ENCODE measurements around the gene ZNF579. TPM values are rescaled to one million over a fixed set of nuclear protein-coding genes. Genes with fewer than 3 reads are reported as not detected.
A peak's percentile ranks its signal among the peaks of the same experiment; 100 is the strongest.

The ZNF579 gene
- total RNA-seq, 1 donor from 2014 or later: 15.7 TPM

DNA sequence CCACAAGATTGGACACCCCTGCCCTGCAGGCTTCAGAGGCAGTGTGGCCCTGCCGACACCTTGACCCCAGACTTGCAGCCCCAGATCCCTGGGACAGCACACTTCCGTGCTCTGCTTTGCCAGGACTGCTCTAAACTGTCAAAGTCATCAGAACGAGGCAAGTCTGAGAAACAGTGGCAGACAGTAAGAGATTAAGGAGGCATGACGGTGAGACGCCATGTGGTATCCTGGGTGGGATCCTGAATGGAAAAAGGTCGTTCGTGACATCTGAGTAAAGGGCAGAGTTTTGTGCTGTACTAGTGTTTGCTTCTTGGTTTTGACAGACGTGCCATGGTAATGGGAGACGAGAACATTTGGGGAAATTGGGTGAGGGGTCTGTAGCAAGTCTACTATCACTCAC is 13.8 kb downstream of the ZNF579 start:
- no peaks in the 10 kb centered on the region for H3K36me3 ChIP-seq
- no peaks in the 10 kb centered on the region for H3K4me1 ChIP-seq
- ATAC-seq (no peak), DNase-seq (no peak)
- no peaks in the 10 kb centered on the region for H3K27me3 ChIP-seq
- no peaks in the 10 kb centered on the region for H3K9me3 ChIP-seq
- intact Hi-C loops (cut with DNase I): no loop called here
- no peak overlapping the region for H3K4me3 ChIP-seq
- TF ChIP-seq CTCF (IDR thresholded peaks at IDR 0.05): no peak
- no peak overlapping the region for H3K27ac ChIP-seq

- H3K27ac ChIP-seq: no peak overlapping the region
- TF ChIP-seq CTCF (IDR thresholded peaks at IDR 0.05): no peak
- no peaks in the 10 kb centered on the region for H3K27me3 ChIP-seq
- H3K4me1 ChIP-seq: no peaks in the 10 kb centered on the region
- no peak overlapping the region for H3K4me3 ChIP-seq
- no peaks in the 10 kb centered on the region for H3K9me3 ChIP-seq
- no peak for DNase-seq
- intact Hi-C loops (cut with DNase I): no loop called here
- no peaks in the 10 kb centered on the region for H3K36me3 ChIP-seq
- peak; percentile 84 for ATAC-seq
Measured at GRCh38 chr19:55563261-55563690, 17.4 kb downstream of the ZNF579 start.

GRCh38 chr19:55559684-55560083 is 21.0 kb downstream of the ZNF579 start:
- H3K4me3 ChIP-seq: no peak overlapping the region
- no peaks in the 10 kb centered on the region for H3K27me3 ChIP-seq
- DNase-seq (no peak), ATAC-seq (no peak)
- TF ChIP-seq CTCF (IDR thresholded peaks at IDR 0.05): no peak
- intact Hi-C loops (cut with DNase I): no loop called here
- no peaks in the 10 kb centered on the region for H3K9me3 ChIP-seq
- no peaks in the 10 kb centered on the region for H3K36me3 ChIP-seq
- no peak overlapping the region for H3K27ac ChIP-seq
- no peaks in the 10 kb centered on the region for H3K4me1 ChIP-seq

DNA sequence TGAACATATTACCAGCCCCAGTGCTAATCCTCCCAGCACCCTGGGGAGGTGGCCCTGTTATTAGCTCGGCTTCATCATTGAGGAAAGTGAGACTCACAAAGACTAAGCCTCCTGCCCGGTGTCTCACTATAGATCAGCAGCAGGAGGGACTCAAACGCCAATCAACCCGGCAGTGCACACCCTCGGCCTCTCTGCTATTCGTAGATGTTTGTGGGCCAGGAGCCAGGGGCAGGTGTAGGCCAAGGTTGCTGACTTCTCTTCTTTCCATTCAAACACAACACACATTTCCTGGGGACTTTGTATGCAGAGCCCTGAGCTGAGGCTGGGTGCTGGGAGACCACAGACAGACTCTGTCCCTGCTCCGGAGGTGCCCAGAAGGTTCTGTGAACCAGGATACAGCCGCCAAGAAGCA is 25.9 kb downstream of the ZNF579 start:
- Histone ChIP-seq H3K27me3 (no peaks in the 10 kb centered on the region), H3K36me3 (no peaks in the 10 kb centered on the region), H3K27ac (no peak overlapping the region), H3K4me3 (no peak overlapping the region), H3K9me3 (no peaks in the 10 kb centered on the region), H3K4me1 (no peaks in the 10 kb centered on the region)
- TF ChIP-seq CTCF (IDR thresholded peaks at IDR 0.05): no peak
- no peak for DNase-seq
- ATAC-seq: no peak
- intact Hi-C loops (cut with DNase I): no loop called here

DNA sequence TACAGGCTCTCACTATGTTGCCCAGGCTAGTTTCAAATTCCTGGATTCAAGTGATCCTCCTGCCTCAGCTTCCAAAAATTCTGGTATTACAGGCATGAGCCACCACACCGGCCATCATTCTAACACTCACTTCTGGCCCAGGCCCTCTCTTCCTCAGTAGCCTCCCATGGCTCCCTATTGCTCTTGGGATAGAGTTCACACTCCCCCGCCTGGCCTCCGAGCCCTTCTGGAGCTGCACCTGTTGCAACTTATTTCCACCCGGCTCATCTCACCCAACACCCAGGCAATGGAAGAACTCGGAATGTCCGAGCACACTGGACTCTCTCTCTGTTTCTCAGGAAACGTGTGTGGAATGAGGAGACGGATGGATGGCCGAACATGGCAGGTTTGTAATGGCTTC is 26.3 kb downstream of the ZNF579 start:
- Histone ChIP-seq H3K9me3 (no peaks in the 10 kb centered on the region), H3K4me3 (no peak overlapping the region), H3K27ac (no peak overlapping the region), H3K36me3 (no peaks in the 10 kb centered on the region), H3K4me1 (no peaks in the 10 kb centered on the region), H3K27me3 (no peaks in the 10 kb centered on the region)
- no peak for ATAC-seq
- no peak for TF ChIP-seq CTCF (IDR thresholded peaks at IDR 0.05)
- DNase-seq: no peak
- intact Hi-C loops (cut with DNase I): no loop called here

Data from upper lobe of right lung (tissue), 1 donor.